ENCODE results near the gene CALML5. TPM values are rescaled to one million over a fixed set of nuclear protein-coding genes. Genes with fewer than 3 reads are reported as not detected.

Gene CALML5
- total RNA-seq, 1 donor from 2014 or later = not detected

- intact Hi-C loops (cut with DNase I) = no loop called here
- ATAC-seq (no peak), DNase-seq (ENCODE audit: low spot score) (no peak)
These were observed 40.2 kb downstream of the CALML5 start for GRCh38 chr10:5458949-5459747.

DNA sequence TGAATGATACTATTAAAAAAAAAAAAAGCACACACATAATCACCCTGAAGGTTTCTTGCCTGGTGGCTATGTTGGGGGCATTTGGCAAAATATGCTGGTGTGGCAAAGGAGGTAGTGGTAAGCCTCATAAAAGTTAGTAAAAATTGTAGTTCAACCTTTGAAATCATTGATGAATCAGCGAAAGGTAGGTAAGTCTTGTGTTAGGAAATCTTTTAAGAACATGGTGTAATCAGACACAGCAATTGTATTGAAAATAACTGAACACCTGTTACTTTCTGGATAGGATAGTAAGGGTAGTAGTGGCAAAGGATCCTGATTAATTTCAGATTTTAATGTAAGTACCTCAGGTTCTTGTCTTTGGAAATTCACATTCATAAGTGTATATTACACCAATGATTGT is 40.9 kb downstream of the CALML5 start:
- intact Hi-C loops (cut with DNase I) = no loop called here
- DNase-seq (ENCODE audit: low spot score) (no peak), ATAC-seq (no peak)

GRCh38 chr10:5457741-5458140 is 41.6 kb downstream of the CALML5 start:
- ATAC-seq (no peak), DNase-seq (ENCODE audit: low spot score) (no peak)
- intact Hi-C loops (cut with DNase I) = no loop called here

GRCh38 chr10:5456563-5456962 is 42.8 kb downstream of the CALML5 start:
- DNase-seq (ENCODE audit: low spot score) (no peak), ATAC-seq (no peak)
- intact Hi-C loops (cut with DNase I) = no loop called here

DNA sequence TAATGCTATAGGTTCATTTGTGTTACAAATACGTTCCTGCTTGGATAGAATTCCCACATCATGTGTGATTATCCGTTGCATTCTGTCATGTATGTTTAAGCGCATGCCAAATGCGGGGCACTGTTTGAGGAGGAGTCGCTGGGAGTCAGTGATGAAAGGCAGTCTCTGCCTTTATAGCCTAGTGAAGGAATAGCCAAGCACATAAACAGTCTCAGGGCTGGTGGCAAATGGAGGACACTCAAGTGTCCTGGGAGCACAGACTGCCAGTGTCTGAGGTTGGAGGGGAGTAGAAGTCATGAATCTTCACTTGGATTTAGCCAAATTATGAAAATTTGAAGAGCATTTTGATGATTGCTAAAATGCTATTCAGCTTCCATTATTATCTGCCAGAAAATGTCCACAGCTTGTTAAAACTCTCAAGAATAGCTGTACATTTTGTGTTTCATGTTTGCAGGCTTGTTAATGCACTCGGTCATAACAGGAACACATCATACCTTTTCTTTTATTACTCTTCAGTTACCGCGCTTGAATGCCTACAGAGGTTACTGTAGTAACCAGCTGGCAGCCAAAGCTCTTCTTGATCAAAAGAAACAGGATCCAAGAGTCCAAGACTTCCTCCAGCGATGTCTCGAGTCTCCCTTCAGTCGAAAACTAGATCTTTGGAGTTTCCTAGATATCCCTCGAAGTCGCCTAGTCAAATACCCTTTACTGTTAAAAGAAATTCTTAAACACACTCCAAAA is 45.5 kb downstream of the CALML5 start:
- intact Hi-C loops (cut with DNase I) = no loop called here
- ATAC-seq (no peak), DNase-seq (ENCODE audit: low spot score) (no peak)

DNA sequence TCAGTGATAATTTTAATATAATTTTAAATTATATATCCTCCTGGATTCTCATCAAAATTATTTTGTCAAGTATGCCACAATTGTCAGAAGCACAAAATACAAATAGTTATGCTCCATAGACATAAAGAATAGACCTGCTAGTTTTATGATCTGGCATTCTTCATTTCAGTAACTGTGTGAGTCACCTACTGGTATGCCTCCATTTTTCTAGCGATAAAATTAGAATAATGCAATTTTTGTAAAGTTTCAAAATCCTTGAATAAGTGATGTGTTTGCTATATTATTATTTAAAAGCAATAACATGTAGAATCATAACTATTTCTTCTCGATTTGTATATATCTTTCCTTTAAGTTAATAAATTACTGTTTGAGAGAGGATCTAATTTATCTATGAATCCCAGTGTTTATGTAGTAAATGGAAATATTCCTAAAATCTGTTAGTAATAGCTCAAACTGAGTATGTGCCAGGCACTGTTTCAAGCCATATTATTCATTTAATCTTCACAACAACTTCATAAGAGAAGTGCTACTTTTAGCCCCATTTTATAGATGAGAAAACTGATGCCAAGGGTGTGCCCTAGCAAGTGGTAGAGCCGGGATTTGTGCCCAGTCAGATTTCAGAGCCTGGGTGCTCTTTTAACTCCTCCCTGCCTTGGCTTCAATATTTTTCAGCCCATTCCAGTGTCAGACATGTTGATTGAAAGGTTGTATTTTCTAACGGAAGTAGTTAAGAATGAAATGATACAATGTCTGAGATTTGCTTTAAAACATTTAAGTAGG is 48.6 kb downstream of the CALML5 start:
- DNase-seq (ENCODE audit: low spot score) (no peak), ATAC-seq (no peak)
- intact Hi-C loops (cut with DNase I) = no loop called here

DNA sequence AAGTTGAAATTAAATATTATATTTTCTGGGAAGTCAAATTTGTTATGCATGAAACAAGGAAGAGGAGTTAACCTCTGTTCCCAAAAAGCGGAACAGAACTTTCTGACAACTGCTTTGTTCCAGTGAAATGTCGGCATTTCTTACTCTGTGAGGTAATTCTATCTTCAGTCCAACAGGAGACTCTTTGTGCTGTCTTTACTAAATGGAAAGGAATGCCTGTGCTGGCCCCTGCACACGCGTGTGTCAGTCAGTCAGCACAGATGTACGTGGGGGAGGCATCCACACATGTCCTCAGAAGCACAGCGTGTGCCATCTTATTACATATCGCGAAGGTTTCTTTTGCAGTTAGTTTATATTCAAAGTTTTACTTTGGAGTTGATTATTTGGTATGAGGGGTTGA is 49.5 kb downstream of the CALML5 start:
- ATAC-seq (peak; percentile 62), DNase-seq (ENCODE audit: low spot score) (no peak)
- intact Hi-C loops (cut with DNase I) = loop anchor here (5.0 kb wide), 1 partner anchor 172 kb away; no protein-coding TSS in a partner anchor

DNA sequence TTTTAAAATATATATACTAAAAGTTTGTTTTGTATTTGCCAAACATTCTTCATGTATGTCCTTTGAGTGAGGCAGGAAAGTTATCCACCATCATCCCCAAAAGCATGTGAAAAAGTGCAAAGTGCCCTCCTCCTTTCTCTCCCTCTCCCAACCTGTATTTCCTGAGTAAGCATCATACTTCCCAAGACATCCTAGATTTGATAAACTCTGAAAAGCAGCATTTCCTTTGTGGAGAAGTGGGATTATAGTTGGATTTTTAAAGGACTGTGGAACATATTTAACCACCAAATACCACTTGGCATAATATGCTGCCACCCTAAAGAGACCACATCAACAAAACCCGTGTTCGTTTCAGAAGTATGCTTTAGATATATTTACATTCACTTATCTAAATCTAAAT is 50.1 kb downstream of the CALML5 start:
- intact Hi-C loops (cut with DNase I) = loop anchor here (5.0 kb wide), 1 partner anchor 173 kb away; no protein-coding TSS in a partner anchor
- DNase-seq (ENCODE audit: low spot score) = no peak

More for the DNA sequence above, 50.1 kb downstream of the CALML5 start:
- no peak for ATAC-seq

Other genes with a start within 250 kb of the CALML5 start
- not detected for gene UCN3, start 134.6 kb downstream of the CALML5 start, total RNA-seq
- 0.18 TPM for gene TUBAL3, start 94.7 kb downstream of the CALML5 start, total RNA-seq
- gene NET1, start 87.0 kb downstream of the CALML5 start, total RNA-seq = 86.2 TPM
- gene CALML3, start 25.4 kb upstream of the CALML5 start, total RNA-seq = not detected
- gene ASB13, start 167.0 kb upstream of the CALML5 start, total RNA-seq = 18.9 TPM
- gene TASOR2, start 185.3 kb upstream of the CALML5 start, total RNA-seq = 77.3 TPM

Measured in sciatic nerve (tissue), 2 donors.